ENCODE results near the gene HPSE2.

GRCh38 chr10:98696516-98696915 lies 539.1 kb downstream of the HPSE2 start:
- TF ChIP-seq MAX (IDR thresholded peaks at IDR 0.05) (no peak), YY1 (IDR thresholded peaks at IDR 0.05; ENCODE audit: low read depth) (no peak), REST (IDR thresholded peaks at IDR 0.05; ENCODE audit: low read depth) (no peak), ZBTB7A (IDR thresholded peaks at IDR 0.05; ENCODE audit: low read depth) (no peak), CEBPB (IDR thresholded peaks at IDR 0.05) (no peak)
